Tongue (tissue), 2 donors: ENCODE measurements around the gene RPS6KB1. TPM values are rescaled to one million over a fixed set of nuclear protein-coding genes. Genes with fewer than 3 reads are reported as not detected.
"Not testable (repeated sequence)": the region's sequence is repeated elsewhere in the genome, so short reads cannot be mapped to it uniquely, and the experiment has no call there.

Experiments used
- DNase-seq: peaks from one replicate; pipeline ENCODE4 v3.0.0-alpha.2; 2015
- total RNA-seq: library from RNA; depleted of rRNA; stranded (reverse); fragments of >200 nt; gene quantifications from one replicate; pipeline ENCODE4 v1.2.3, GENCODE V29; 2014

The RPS6KB1 gene
- total RNA-seq, 1 donor from 2014 or later, result 44.7 TPM

DNA sequence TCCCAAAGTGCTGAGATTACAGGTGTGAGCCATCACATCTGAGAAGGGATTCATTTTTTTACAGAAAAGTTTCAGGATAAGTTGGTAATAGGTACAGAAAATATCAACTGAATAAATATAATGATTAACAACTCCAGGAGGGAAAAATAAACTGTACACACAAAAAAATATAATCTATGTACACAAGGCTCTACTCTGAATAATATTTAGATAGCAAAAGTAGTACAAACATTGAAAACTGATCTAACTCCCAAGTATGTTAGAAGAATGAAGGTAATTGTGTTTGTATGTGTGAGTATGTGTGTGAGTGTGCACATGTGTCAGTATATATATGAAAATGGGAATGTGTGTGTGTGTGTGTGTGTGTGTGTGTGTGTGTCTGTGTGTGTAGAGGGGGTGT lies 20.6 kb upstream of the RPS6KB1 start:
- DNase-seq, result no peak

DNA sequence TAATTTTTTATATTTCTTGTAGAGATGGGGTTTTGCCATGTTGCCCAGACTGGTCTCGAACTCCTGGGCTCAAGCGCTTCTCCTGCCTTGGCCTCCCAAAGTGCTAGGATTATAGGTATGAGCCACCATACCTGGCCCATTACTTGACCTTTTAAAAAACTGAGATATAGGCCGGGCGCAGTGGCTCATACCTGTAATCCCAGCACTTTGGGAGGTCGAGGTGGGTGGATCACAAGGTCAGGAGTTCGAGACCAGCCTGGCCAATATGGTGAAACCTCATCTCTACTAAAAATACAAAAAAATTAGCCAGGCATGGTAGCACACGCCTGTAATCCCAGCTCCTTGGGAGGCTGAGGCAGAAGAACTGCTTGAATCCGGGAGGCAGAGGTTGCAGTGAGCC lies 19.5 kb upstream of the RPS6KB1 start:
- DNase-seq, result not testable (repeated sequence)

DNA sequence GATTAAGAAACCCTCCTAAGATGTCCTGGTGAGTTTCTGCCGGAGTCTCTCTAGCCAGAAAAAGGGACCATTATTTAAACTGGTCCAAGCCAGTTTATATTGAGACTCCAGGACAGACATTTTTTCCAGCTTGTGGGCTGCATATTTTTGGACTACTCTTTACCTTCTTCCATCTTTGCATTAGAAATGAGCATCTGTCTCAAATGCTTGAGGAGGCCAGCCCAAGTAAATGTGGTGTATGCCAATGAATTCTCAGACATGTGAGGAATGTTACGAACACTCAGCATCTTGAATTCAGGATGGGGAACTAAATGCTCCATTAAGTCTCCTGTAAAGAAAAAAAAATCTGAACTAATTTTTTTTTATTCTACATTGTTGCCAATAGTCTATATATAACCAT lies 18.5 kb upstream of the RPS6KB1 start:
- no peak for DNase-seq

GRCh38 chr17:59876107-59876506 lies 16.8 kb upstream of the RPS6KB1 start:
- no peak for DNase-seq

GRCh38 chr17:59877965-59878364 lies 15.0 kb upstream of the RPS6KB1 start:
- no peak for DNase-seq

GRCh38 chr17:59878624-59879023 lies 14.3 kb upstream of the RPS6KB1 start:
- no peak for DNase-seq

- no peak for DNase-seq
Measured at GRCh38 chr17:59884861-59885260, 8.1 kb upstream of the RPS6KB1 start.

DNA sequence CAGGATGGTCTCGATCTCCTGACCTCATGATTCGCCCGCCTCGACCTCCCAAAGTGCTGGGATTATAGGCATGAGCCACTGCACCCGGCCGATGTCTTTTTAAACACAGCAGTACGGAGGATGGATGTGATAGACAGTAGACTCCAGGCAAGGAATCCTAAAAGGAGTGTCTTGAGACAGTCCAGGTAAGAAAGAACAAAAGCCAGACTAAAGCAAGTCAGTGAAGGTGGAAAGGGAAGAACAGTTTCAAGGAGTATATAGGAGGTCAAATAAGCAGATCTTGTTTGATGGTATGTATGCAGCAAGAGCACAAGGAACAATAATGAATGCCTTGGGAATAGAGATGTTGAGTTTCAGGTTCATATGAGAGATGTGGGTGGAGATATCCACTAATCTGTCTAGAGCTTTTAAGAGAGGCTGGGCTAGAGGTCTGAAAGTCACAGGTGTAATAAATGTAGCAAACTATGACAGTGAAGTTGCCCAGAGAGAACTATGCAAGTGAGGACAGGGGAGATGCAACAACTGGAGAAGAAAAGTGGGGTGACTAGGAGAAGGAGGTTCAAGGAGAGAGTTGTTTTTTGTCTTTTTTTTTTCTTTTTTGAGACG lies 4.7 kb upstream of the RPS6KB1 start:
- DNase-seq, result no peak

- DNase-seq, result no peak
Measured at GRCh38 chr17:59890720-59891119, 2.2 kb upstream of the RPS6KB1 start.

DNA sequence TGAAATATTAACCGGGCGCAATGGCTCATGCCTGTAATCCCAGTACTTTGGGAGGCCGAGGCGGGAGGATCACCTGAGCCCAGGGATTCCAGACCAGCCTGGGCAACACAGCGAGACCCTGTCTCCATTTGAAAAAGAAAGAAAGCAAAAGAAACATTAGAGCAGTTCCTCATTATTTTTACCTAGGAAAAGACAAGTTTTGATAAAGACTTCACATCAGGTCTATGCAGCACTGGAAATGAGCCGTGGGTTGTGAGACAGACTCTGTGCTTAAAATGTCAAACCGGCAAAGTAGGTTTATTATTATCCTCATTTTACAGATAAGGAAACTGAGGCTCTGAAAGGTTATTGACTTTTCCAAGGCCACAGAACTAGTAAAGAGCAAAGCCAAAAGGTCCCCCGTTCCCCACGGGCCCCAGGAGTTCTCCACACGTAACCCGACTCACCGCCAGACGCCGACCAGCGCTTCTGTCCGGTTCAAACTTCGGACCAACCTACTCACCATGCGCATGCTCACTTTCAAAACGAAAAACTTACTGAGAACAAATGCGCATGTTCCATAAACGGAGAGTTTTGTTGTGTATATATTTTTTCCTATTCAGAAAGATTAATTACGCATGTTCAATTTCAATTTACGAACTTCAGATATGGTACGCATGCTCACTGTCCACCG lies 534 bp upstream of the RPS6KB1 start:
- DNase-seq, result no peak

DNA sequence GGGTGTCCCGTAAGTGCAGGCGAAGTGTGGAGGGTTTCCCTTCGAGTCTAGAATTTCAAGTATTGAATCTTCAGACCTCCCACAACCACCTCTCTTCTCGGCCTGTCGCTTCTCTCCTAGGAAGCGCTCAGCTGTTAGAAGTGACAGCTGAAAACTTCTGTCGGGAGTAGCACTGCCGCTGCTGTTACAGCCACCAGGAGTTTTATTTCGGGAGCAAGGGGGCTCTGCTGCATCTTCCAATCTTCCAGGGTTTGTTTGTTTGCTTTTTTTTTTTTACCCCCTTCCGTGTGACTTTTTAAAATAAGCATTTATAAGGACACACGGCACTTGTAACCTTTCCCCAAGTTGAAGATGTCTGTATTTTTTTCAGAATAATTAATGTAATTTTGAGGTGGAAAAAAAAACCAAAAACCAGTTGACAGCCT lies 767 bp downstream of the RPS6KB1 start:
- DNase-seq, result peak; percentile 87

DNA sequence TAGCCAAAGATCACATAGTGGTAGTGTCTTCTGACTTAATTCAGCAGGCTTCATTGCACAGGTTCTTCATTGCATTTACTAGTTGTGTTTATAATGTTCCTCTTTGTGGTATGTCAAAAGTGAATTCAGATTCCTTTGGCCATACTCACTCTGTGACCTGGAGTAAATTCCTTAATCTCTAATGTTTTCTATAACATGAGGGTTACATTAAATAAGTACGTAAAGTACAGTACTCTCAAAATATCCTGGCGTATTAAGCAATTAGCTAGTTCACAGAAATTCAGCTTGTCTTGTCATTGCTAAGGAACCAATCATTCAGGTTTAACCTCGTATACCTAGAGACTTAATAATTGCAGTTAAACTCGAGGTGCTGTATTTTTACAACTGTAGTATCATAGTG lies 4.2 kb downstream of the RPS6KB1 start:
- DNase-seq, result no peak

DNA sequence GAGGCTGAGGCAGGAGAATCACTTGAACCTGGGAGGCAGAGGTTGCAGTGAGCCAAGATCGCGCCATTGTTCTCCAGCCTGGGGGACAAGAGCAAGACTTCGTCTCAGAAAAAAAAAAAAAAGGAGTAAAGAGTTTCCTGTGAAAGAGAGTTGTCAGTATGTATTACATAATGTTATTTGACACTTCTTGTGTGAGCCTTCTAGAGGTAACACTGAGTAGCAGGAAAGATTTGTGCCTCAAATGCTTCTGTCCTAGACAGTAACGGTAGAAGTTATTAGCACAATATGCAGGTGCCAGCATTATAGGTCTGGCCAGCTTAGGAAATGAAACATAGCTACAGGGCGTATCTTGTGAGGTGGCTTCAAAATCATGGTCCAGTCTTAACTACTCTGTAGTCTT lies 6.2 kb downstream of the RPS6KB1 start:
- peak; percentile 27 for DNase-seq

- DNase-seq, result no peak
Measured at GRCh38 chr17:59901604-59902003, 8.7 kb downstream of the RPS6KB1 start.

DNA sequence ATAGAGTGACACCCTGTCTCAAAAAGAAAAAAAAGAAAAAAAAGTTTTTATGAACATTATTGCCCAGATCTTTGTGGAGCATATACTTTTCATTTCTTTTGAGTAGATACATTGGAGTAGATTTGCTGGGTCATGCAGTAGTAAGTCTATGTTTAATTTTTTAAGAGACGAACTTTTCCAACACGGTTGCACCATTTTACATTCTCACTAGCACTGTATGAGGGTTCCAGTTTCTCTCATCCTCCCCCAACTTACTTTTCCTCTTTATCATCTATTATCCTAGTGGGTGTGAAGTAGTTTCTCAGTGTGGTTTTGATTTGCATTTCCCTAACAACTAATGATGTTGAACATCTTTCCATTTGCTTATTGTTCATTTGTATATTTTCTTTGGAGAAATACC lies 10.5 kb downstream of the RPS6KB1 start:
- DNase-seq, result no peak

DNA sequence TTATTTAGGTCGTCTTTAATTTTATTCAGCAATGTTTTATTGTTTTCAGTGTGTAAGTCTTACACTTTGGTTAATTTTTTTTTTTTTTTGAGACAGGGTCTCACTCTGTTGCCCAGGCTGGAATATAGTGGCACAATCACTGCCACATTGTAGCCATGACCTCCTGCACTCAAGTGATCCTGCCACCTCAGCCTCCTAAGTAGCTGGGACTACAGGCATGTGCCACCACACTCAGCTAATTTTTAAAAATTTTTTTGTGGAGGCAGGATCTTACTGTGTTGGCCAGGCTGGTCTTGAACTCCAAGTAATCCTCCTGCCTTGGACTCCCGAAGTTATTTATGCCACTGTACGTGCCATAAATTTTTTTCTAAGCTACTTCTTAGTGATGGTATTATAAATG lies 14.5 kb downstream of the RPS6KB1 start:
- no peak for DNase-seq

DNA sequence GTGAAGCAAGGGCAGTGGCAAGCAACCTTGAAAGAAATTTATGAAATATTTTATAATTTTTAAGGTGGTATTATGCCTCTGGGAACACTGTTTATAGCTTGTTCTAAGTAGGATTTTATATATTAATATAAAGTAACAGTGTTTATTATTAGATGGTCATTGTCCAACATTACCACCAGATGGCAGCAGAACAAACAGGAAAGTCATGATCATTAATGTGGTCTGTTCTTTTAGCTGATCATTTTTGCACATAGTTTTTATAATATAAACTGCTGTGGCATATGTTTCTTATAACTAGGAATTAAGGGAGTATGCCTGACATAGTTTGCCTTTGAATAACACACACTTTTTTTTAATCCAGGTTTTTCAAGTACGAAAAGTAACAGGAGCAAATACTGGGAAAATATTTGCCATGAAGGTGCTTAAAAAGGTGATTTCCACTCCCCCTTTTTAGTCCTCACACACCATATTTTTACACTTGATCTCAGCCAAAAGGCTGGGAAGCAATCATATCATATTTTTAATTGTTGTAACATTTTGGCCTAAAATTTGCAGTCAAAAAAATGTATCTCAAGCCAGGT lies 21.4 kb downstream of the RPS6KB1 start:
- peak; percentile 71 for DNase-seq

DNA sequence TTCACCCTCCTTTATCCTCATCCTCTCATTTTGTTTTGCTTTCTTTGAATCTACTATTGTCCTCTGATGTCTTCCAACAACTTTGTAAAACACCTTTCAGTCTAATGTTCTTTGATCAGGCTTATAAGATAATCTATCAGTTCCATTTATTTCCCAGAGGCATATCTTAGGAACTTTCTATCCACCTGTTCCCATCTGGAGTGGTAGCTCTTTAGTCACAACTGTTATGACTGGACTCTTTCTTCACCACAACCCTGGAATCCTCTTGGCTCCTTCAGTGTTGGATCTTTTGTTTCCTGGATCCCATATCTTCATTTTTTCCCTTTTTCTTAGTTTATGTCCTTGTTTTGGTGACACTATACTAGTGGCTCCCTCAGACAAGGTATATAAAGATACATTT lies 23.5 kb downstream of the RPS6KB1 start:
- no peak for DNase-seq

GRCh38 chr17:59920637-59921036 lies 27.7 kb downstream of the RPS6KB1 start:
- DNase-seq, result not testable (repeated sequence)

GRCh38 chr17:59930121-59930520 lies 37.2 kb downstream of the RPS6KB1 start:
- DNase-seq, result not testable (repeated sequence)

GRCh38 chr17:59930768-59931167 lies 37.8 kb downstream of the RPS6KB1 start:
- not testable (repeated sequence) for DNase-seq

DNA sequence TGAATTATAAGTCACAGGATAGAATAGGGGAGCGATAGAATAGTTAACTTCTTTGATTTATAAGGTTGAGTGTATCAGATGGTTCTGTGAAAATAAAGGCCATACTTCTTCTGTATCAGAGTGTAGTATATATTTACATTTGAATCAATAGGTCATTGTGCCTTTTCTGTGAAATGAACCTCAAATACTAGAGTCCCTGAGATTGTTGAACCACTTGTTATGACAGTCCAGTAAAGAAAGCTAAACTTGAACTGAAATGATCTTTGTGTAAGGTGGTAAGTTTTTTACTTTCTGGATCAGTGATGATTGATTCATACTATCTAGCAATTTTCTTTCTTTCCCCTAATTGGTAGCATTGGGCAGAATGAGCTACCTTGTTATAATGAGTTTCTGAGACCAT lies 40.4 kb downstream of the RPS6KB1 start:
- DNase-seq, result not testable (repeated sequence)

DNA sequence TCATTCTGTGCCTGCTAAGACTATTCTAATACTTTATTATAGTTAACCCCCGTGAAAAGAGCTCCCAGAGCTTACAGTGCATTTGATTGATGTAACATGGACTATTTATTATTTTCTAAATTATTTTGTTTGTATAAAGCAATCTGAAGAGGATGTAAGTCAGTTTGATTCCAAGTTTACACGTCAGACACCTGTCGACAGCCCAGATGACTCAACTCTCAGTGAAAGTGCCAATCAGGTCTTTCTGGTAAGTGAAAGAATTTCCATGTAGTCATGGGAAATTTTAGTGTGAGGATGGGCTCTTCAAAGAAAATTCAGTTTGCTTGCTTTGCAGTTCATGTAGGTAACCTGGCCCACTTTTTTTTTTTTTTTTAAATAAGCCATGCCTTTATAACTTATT lies 47.8 kb downstream of the RPS6KB1 start:
- DNase-seq, result not testable (repeated sequence)

DNA sequence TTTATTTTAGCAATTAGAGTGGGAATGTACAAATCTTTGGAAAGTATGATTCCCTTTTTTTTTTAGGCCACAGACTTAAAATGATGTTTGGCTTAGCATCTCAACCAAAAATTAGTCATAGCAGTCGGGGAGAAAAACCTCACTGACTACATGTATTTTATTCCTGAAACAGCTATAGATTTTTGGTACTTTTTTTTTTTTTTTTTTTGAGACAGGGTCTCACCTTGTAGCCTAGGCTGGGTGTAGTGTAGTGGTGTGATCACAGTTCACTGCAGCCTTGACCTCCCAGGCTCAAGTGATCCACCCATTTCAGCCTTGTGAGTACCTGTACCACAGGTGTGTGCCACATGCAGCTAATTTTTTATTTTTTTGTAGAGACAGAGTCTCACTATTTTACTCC lies 48.2 kb downstream of the RPS6KB1 start:
- DNase-seq, result no peak
